GM12878 (cell line): ENCODE results near the gene F13A1. TPM values are rescaled to one million over a fixed set of nuclear protein-coding genes. Genes with fewer than 3 reads are reported as not detected.

Experiments used
- ATAC-seq: fragments of 200-7000 bp; cut with Tn5 transposase; 3 replicates; pipeline ENCODE4 v1.9.1; 2020; ENCODE audit warnings: mild to moderate bottlenecking, moderate library complexity
- BruUV-seq: library from RNA; stranded (reverse); fragments of 400-500 nt; replicated peaks from 2 replicates; lab custom pipeline; 2021; lab: Mats Ljungman, UMichigan
- CTCF ChIA-PET: fragments of 300-600 bp; sonication (Branson Sonifier 250); formaldehyde crosslinking; extraction: SDS; loops from one replicate; lab custom pipeline; 2021; ENCODE audit warnings: inconsistent platforms; lab: Yijun Ruan, JAX
- POLR2A ChIA-PET: fragments of 350-600 bp; formaldehyde crosslinking; extraction: SDS; loops from one replicate; lab custom pipeline; 2021; ENCODE audit warnings: inconsistent platforms; lab: Charles Lee
- RAD21 ChIA-PET: fragments of 300-600 bp; sonication (Branson Sonifier 250); formaldehyde crosslinking; loops from one replicate; lab custom pipeline; 2023; ENCODE audit warnings: antibody characterized with exemption; ENCODE audit not compliant: unreplicated experiment; lab: Charles Lee
- SMC1A ChIA-PET: fragments of 300-600 bp; sonication (Branson Sonifier 250); formaldehyde crosslinking; loops from one replicate; lab custom pipeline; 2023; ENCODE audit not compliant: unreplicated experiment, uncharacterized antibody; lab: Charles Lee
- DNase-seq: peaks from one replicate; pipeline ENCODE4 v3.0.0-alpha.2; 2011; ENCODE audit warnings: low read depth, low spot score
- FAIRE-seq: peaks from 3 replicates; lab custom pipeline; 2011; peaks lifted over from hg19 to GRCh38; lab: Jason Lieb, UNC
- H2AFZ ChIP-seq: 2 replicates; pipeline ENCODE4 v1.6.0; 2011; ENCODE audit warnings: low read depth, low read length, control low read depth; ENCODE audit not compliant: control insufficient read depth
- H3K27ac ChIP-seq: 2 replicates; pipeline ENCODE4 v1.5.1; 2011; ENCODE audit warnings: control low read depth; ENCODE audit not compliant: control insufficient read depth, insufficient read depth
- H3K27me3 ChIP-seq, 2 experiments: replicated peaks in 1 of 2; 2 replicates each; pipeline versions ENCODE4 v1.6.0 to v1.6.1; 2011; ENCODE audit warnings: low read length in 1 of 2; ENCODE audit not compliant: control insufficient read depth in 2 of 2, insufficient read depth in 2 of 2
- H3K36me3 ChIP-seq, 2 experiments: 2 replicates each; pipeline ENCODE4 v1.5.1; 2011; ENCODE audit warnings: low read length in 1 of 2; ENCODE audit not compliant: control insufficient read depth in 2 of 2, insufficient read depth in 2 of 2
- H3K4me1 ChIP-seq: 2 replicates; pipeline ENCODE4 v1.6.1; 2011; ENCODE audit warnings: mild to moderate bottlenecking, low read length, moderate library complexity, mixed read lengths; ENCODE audit not compliant: control insufficient read depth, insufficient read depth
- H3K4me2 ChIP-seq: 2 replicates; pipeline ENCODE4 v1.6.0; 2011; ENCODE audit warnings: control low read depth; ENCODE audit not compliant: control insufficient read depth, insufficient read depth
- H3K4me3 ChIP-seq: fragments of 200-600 bp; sonication (generic); 2 replicates; pipeline ENCODE4 v1.5.1; 2016
- H3K79me2 ChIP-seq: 2 replicates; pipeline ENCODE4 v1.6.0; 2011; ENCODE audit warnings: low read length; ENCODE audit not compliant: control insufficient read depth, insufficient read depth
- H3K9ac ChIP-seq: 2 replicates; pipeline ENCODE4 v1.8.0; 2011; ENCODE audit warnings: low read length, control low read depth, mixed read lengths; ENCODE audit not compliant: control insufficient read depth, insufficient read depth
- H3K9me3 ChIP-seq: replicated peaks from 3 replicates; pipeline ENCODE4 v1.5.1; 2011; ENCODE audit warnings: mild to moderate bottlenecking, low read length; ENCODE audit not compliant: control insufficient read depth, insufficient read depth
- H4K20me1 ChIP-seq: 2 replicates; pipeline ENCODE4 v1.6.0; 2011; ENCODE audit not compliant: control insufficient read depth, insufficient read depth
- BRCA1 ChIP-seq: IDR thresholded peaks from 2 replicates; pipeline ENCODE4 v1.6.1; 2011; ENCODE audit warnings: low read depth, low read length, improper control_type of control experiment
- ETV6 ChIP-seq, 2 experiments: fragments of 450-650 bp in 1 of 2; IDR thresholded peaks in 1 of 2; conservative IDR thresholded peaks in 1 of 2; 2 replicates each; pipeline ENCODE4 v1.6.1; 2014; ENCODE audit warnings: antibody characterized with exemption in 1 of 2, borderline replicate concordance in 1 of 2, low read depth in 1 of 2, mild to moderate bottlenecking in 1 of 2, moderate library complexity in 1 of 2
- MEF2B ChIP-seq: fragments of 450-650 bp; IDR thresholded peaks from 2 replicates; pipeline ENCODE4 v1.6.1; 2018; ENCODE audit warnings: mild to moderate bottlenecking, moderate library complexity; ENCODE audit not compliant: partially characterized antibody, poor library complexity, severe bottlenecking
- NFXL1 ChIP-seq: fragments of 450-650 bp; IDR thresholded peaks from 2 replicates; pipeline ENCODE4 v1.6.1; 2017; ENCODE audit warnings: antibody characterized with exemption, mild to moderate bottlenecking, borderline replicate concordance
- PAX5 ChIP-seq: IDR thresholded peaks from 2 replicates; pipeline ENCODE4 v1.6.1; 2011; ENCODE audit warnings: low read depth, low read length, borderline replicate concordance
- PAX8 ChIP-seq: fragments of 450-650 bp; IDR thresholded peaks from 2 replicates; pipeline ENCODE4 v1.6.1; 2017; ENCODE audit warnings: mild to moderate bottlenecking, moderate library complexity
- POLR2AphosphoS5 ChIP-seq: IDR thresholded peaks from 2 replicates; pipeline ENCODE4 v1.6.1; 2011; ENCODE audit warnings: mild to moderate bottlenecking, low read length, inconsistent platforms
- POU2F2 ChIP-seq: IDR thresholded peaks from 3 replicates; pipeline ENCODE4 v1.6.1; 2011; ENCODE audit warnings: low read depth, mild to moderate bottlenecking, low read length, borderline replicate concordance
- TARDBP ChIP-seq: IDR thresholded peaks from 2 replicates; pipeline ENCODE4 v1.6.1; 2016; ENCODE audit warnings: borderline replicate concordance
- WGBS: methylation state at CpG from one replicate; pipeline ENCODE4 v1.1.6; 2016; ENCODE audit warnings: low lambda C conversion rate; ENCODE audit not compliant: insufficient replicate concordance, insufficient coverage; ENCODE audit errors: missing lambda C conversion rate; 5-methylcytosine and 5-hydroxymethylcytosine counted together
- in situ Hi-C: fragments of 300-500 bp; cut with MboI; formaldehyde crosslinking; loops from 9 replicates; pipeline ENCODE4 v1.14.3; 2018; ENCODE audit warnings: mixed read lengths
- intact Hi-C: fragments of 100-400 bp; cut with micrococcal nuclease; formaldehyde crosslinking; loops from one replicate; pipeline ENCODE4 v1.14.2; 2022; ENCODE audit not compliant: unreplicated experiment
- polyA plus RNA-seq, 11 experiments: library from polyadenylated mRNA; depleted of rRNA in 4 of 11; unstranded in 6 of 11; stranded (reverse) in 5 of 11; fragments of >200 nt; fragmentation: Nextera tagmentation in 4 of 11; fragmentation: Illumina TruSeq in 1 of 11; extraction: Ambion mirVana in 4 of 11; extraction: Trizol in 1 of 11; gene quantifications; 1 replicate in 1 of 11; 2 replicates in 10 of 11; pipeline versions ENCODE4 v1.2.1 to v1.2.3, GENCODE V29; 2011 to 2016; ENCODE audit warnings: inconsistent platforms in 2 of 11, missing spikeins in 2 of 11, low read depth in 1 of 11
- total RNA-seq, 4 experiments: library from RNA; depleted of rRNA in 3 of 4; stranded (reverse); fragments of >200 nt in 3 of 4; fragmentation: Illumina TruSeq in 1 of 4; extraction: Trizol in 1 of 4; gene quantifications; 2 replicates each; pipeline versions ENCODE4 v1.2.1 to v1.2.3, GENCODE V29; 2013 to 2021
- TF ChIP-seq, protein P1 (sequence below): fragments of 450-650 bp; IDR thresholded peaks from 2 replicates; pipeline ENCODE4 v1.6.1; 2017; ENCODE audit warnings: mild to moderate bottlenecking, moderate library complexity
- TF ChIP-seq, protein P2 (sequence below): fragments of 150-350 bp; IDR thresholded peaks from 2 replicates; pipeline ENCODE4 v1.6.1; 2016; ENCODE audit warnings: low read depth, low read length

F13A1 gene
- total and polyA plus RNA-seq, 10 of the 15 experiments (the other 5 are each of a cell fraction or from before 2014, with no cell fraction given), result 0.48 to 1.8 (median 1.0) TPM

DNA sequence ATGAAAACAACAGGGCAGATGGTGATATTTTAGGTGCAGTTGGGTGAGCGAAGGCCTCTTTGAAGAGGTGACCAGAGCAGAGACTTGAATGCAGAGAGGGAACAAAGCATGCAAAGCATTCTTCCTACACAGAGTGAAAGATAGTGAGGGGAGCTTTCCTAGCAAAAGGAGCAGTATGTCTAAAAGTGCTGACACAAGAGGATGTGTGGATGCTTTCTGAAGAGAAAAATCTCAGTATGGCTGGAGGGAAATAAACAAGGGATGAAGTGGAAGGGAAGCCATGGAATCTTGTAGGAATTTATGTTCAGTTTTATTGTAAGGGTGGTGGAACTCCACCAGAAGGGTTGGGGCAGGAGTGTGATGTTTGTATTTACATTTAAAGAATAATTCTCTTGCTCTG is 128.6 kb downstream of the F13A1 start:
- no peak for TF ChIP-seq NFXL1
- TF ChIP-seq PAX5, result no peak
- no peak for TF ChIP-seq TARDBP
- no peak for TF ChIP-seq BRCA1
- TF ChIP-seq, protein P1, sequence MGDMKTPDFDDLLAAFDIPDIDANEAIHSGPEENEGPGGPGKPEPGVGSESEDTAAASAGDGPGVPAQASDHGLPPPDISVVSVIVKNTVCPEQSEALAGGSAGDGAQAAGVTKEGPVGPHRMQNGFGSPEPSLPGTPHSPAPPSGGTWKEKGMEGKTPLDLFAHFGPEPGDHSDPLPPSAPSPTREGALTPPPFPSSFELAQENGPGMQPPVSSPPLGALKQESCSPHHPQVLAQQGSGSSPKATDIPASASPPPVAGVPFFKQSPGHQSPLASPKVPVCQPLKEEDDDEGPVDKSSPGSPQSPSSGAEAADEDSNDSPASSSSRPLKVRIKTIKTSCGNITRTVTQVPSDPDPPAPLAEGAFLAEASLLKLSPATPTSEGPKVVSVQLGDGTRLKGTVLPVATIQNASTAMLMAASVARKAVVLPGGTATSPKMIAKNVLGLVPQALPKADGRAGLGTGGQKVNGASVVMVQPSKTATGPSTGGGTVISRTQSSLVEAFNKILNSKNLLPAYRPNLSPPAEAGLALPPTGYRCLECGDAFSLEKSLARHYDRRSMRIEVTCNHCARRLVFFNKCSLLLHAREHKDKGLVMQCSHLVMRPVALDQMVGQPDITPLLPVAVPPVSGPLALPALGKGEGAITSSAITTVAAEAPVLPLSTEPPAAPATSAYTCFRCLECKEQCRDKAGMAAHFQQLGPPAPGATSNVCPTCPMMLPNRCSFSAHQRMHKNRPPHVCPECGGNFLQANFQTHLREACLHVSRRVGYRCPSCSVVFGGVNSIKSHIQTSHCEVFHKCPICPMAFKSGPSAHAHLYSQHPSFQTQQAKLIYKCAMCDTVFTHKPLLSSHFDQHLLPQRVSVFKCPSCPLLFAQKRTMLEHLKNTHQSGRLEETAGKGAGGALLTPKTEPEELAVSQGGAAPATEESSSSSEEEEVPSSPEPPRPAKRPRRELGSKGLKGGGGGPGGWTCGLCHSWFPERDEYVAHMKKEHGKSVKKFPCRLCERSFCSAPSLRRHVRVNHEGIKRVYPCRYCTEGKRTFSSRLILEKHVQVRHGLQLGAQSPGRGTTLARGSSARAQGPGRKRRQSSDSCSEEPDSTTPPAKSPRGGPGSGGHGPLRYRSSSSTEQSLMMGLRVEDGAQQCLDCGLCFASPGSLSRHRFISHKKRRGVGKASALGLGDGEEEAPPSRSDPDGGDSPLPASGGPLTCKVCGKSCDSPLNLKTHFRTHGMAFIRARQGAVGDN, result no peak
- TF ChIP-seq PAX8, result no peak
- TF ChIP-seq POU2F2, result no peak
- TF ChIP-seq, protein P2, sequence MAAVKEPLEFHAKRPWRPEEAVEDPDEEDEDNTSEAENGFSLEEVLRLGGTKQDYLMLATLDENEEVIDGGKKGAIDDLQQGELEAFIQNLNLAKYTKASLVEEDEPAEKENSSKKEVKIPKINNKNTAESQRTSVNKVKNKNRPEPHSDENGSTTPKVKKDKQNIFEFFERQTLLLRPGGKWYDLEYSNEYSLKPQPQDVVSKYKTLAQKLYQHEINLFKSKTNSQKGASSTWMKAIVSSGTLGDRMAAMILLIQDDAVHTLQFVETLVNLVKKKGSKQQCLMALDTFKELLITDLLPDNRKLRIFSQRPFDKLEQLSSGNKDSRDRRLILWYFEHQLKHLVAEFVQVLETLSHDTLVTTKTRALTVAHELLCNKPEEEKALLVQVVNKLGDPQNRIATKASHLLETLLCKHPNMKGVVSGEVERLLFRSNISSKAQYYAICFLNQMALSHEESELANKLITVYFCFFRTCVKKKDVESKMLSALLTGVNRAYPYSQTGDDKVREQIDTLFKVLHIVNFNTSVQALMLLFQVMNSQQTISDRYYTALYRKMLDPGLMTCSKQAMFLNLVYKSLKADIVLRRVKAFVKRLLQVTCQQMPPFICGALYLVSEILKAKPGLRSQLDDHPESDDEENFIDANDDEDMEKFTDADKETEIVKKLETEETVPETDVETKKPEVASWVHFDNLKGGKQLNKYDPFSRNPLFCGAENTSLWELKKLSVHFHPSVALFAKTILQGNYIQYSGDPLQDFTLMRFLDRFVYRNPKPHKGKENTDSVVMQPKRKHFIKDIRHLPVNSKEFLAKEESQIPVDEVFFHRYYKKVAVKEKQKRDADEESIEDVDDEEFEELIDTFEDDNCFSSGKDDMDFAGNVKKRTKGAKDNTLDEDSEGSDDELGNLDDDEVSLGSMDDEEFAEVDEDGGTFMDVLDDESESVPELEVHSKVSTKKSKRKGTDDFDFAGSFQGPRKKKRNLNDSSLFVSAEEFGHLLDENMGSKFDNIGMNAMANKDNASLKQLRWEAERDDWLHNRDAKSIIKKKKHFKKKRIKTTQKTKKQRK, result no peak
- TF ChIP-seq ETV6 (conservative IDR thresholded peaks at IDR 0.05 in 1 of 2, IDR thresholded peaks at IDR 0.05 in 1 of 2; ENCODE audit: borderline replicate concordance in 1 of 2, low read depth in 1 of 2), result no peak
- TF ChIP-seq POLR2AphosphoS5, result no peak
- no peak for TF ChIP-seq MEF2B
- H3K4me1 ChIP-seq, result no peaks in the 10 kb centered on the region
- RAD21 ChIA-PET, result no interaction called here
- 0% methylated on average over 1 of the region's 1 CpG for WGBS
- H4K20me1 ChIP-seq, result no peaks in the 10 kb centered on the region
- FAIRE-seq (no peak), ATAC-seq (no peak), DNase-seq (no peak)
- no peaks in the 10 kb centered on the region for H3K36me3 ChIP-seq
- no peak overlapping the region for H2AFZ ChIP-seq
- intact Hi-C loops, result no loop called here
- H3K27me3 ChIP-seq, result no peaks in the 10 kb centered on the region
- POLR2A ChIA-PET, result no interaction called here
- no peaks in the 10 kb centered on the region for H3K79me2 ChIP-seq
- CTCF ChIA-PET, result interaction anchor here (0.9 kb wide), 1 partner anchor 351 kb away, joined by 3 read pairs; no protein-coding TSS in a partner anchor
- H3K4me3 ChIP-seq, result no peak overlapping the region
- SMC1A ChIA-PET, result no interaction called here
- no peak overlapping the region for H3K9ac ChIP-seq
- BruUV-seq, result no TSS peak
- no peak overlapping the region for H3K4me2 ChIP-seq
- no peak overlapping the region for H3K27ac ChIP-seq
- in situ Hi-C loops, result no loop called here
- no peaks in the 10 kb centered on the region; the same call in 2 of the 3 replicates for H3K9me3 ChIP-seq
